ENCODE measurements around the gene ZNF511.
"Not testable (repeated sequence)": the region's sequence is repeated elsewhere in the genome, so short reads cannot be mapped to it uniquely, and the experiment has no call there.

The ZNF511 gene

GRCh38 chr10:133308421-133309099 lies at the start of gene ZNF511, which contains the start of gene TUBGCP2:
Gene ZNF511, plus strand, starts transcription at chr10:133308914. Its CDS starts 30 bp downstream, at chr10:133308944.
Gene TUBGCP2, minus strand, starts transcription at chr10:133308872. Its CDS starts 5,931 bp downstream, at chr10:133302941.
- DNase-seq, result peak; percentile 80 to 89 (median 86)

- DNase-seq, result no peak
These were observed 49.1 kb upstream of the ZNF511 start for GRCh38 chr10:133259602-133259989.

GRCh38 chr10:133260895-133261725 lies 47.6 kb upstream of the ZNF511 start:
- DNase-seq, result peak in 2 of 4 experiments; percentile 33 to 50

- DNase-seq, result peak; percentile 77 to 89 (median 86)
These were observed 46.9 kb upstream of the ZNF511 start for GRCh38 chr10:133261726-133262325.

- DNase-seq, result no peak
These were observed 46.0 kb upstream of the ZNF511 start for GRCh38 chr10:133262696-133263095.

GRCh38 chr10:133263674-133264073 lies 45.0 kb upstream of the ZNF511 start:
- no peak for DNase-seq

- DNase-seq, result peak in 2 of 4 experiments; percentile 21 to 40
These were observed 44.3 kb upstream of the ZNF511 start for GRCh38 chr10:133264461-133264860.

GRCh38 chr10:133265052-133265451 lies 43.7 kb upstream of the ZNF511 start:
- DNase-seq, result not testable (repeated sequence)

- no peak for DNase-seq
These were observed 42.5 kb upstream of the ZNF511 start for GRCh38 chr10:133266056-133266795.

GRCh38 chr10:133267293-133267692 lies 41.4 kb upstream of the ZNF511 start:
- DNase-seq, result no peak

GRCh38 chr10:133267829-133268228 lies 40.9 kb upstream of the ZNF511 start:
- no peak for DNase-seq

- DNase-seq, result no peak
These were observed 40.2 kb upstream of the ZNF511 start for GRCh38 chr10:133268532-133268931.

- no peak for DNase-seq
These were observed 39.3 kb upstream of the ZNF511 start for GRCh38 chr10:133269367-133269766.

- DNase-seq, result no peak
These were observed 38.5 kb upstream of the ZNF511 start for GRCh38 chr10:133270204-133270603.

- DNase-seq, result no peak
These were observed 37.9 kb upstream of the ZNF511 start for GRCh38 chr10:133270773-133271297.

GRCh38 chr10:133271521-133272300 lies 37.0 kb upstream of the ZNF511 start:
- no peak for DNase-seq

GRCh38 chr10:133272301-133272963 lies 36.3 kb upstream of the ZNF511 start:
- DNase-seq, result no peak

- no peak for DNase-seq
These were observed 35.7 kb upstream of the ZNF511 start for GRCh38 chr10:133272964-133273420.

GRCh38 chr10:133273534-133274143 lies 35.1 kb upstream of the ZNF511 start:
- no peak for DNase-seq

Data from activated naive CD4-positive, alpha-beta T cell (primary cell).